RWPE2 (cell line): ENCODE measurements around the gene AMPH.

ENCODE experiments used
- ATAC-seq: fragments of 200-7000 bp; cut with Tn5 transposase; 3 replicates; pipeline ENCODE4 v1.9.1; 2021; ENCODE audit warnings: low read depth
- DNase-seq: peaks from one replicate; pipeline ENCODE4 v3.0.0-alpha.2; 2020; ENCODE audit warnings: low spot score
- H3K27ac ChIP-seq: fragments of 450-650 bp; 2 replicates; pipeline ENCODE4 v1.5.1; 2017; ENCODE audit warnings: mild to moderate bottlenecking; ENCODE audit not compliant: poor library complexity, severe bottlenecking
- H3K27me3 ChIP-seq: fragments of 250-450 bp; sonication (Bioruptor Pico); 2 replicates; pipeline ENCODE4 v1.5.1; 2021; ENCODE audit warnings: mild to moderate bottlenecking, moderate library complexity; ENCODE audit not compliant: insufficient read depth, poor library complexity, severe bottlenecking
- H3K36me3 ChIP-seq: fragments of 250-450 bp; sonication (Bioruptor Pico); 2 replicates; pipeline ENCODE4 v1.5.1; 2020; ENCODE audit warnings: low read depth, mild to moderate bottlenecking, moderate library complexity
- H3K4me1 ChIP-seq: fragments of 250-450 bp; sonication (Bioruptor Pico); 2 replicates; pipeline ENCODE4 v1.5.1; 2021; ENCODE audit warnings: mild to moderate bottlenecking, moderate library complexity; ENCODE audit not compliant: insufficient read depth, poor library complexity, severe bottlenecking
- H3K4me3 ChIP-seq: fragments of 250-450 bp; sonication (Bioruptor Pico); 2 replicates; pipeline ENCODE4 v1.5.1; 2021; ENCODE audit warnings: mild to moderate bottlenecking, moderate library complexity; ENCODE audit not compliant: severe bottlenecking
- H3K9me3 ChIP-seq: fragments of 250-450 bp; sonication (Bioruptor Pico); 2 replicates; pipeline ENCODE4 v1.5.1; 2021; ENCODE audit warnings: mild to moderate bottlenecking, moderate library complexity; ENCODE audit not compliant: severe bottlenecking
- TF ChIP-seq, protein P1 (sequence below): fragments of 450-650 bp; IDR thresholded peaks from one replicate; pipeline ENCODE4 v1.5.1; 2017; ENCODE audit warnings: mild to moderate bottlenecking, moderate library complexity; ENCODE audit not compliant: poor library complexity, severe bottlenecking

Gene AMPH

GRCh38 chr7:38427279-38427955 is 203.8 kb downstream of the AMPH start:
- H3K9me3 ChIP-seq: no peaks in the 10 kb centered on the region
- TF ChIP-seq, protein P1, sequence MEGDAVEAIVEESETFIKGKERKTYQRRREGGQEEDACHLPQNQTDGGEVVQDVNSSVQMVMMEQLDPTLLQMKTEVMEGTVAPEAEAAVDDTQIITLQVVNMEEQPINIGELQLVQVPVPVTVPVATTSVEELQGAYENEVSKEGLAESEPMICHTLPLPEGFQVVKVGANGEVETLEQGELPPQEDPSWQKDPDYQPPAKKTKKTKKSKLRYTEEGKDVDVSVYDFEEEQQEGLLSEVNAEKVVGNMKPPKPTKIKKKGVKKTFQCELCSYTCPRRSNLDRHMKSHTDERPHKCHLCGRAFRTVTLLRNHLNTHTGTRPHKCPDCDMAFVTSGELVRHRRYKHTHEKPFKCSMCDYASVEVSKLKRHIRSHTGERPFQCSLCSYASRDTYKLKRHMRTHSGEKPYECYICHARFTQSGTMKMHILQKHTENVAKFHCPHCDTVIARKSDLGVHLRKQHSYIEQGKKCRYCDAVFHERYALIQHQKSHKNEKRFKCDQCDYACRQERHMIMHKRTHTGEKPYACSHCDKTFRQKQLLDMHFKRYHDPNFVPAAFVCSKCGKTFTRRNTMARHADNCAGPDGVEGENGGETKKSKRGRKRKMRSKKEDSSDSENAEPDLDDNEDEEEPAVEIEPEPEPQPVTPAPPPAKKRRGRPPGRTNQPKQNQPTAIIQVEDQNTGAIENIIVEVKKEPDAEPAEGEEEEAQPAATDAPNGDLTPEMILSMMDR: no peak
- H3K27me3 ChIP-seq: peaks cover 2% of the 10 kb centered on the region
- H3K36me3 ChIP-seq: no peaks in the 10 kb centered on the region
- no peak for DNase-seq
- no peaks in the 10 kb centered on the region for H3K4me1 ChIP-seq
- ATAC-seq: no peak
- H3K4me3 ChIP-seq: no peak overlapping the region
- H3K27ac ChIP-seq: no peak overlapping the region

DNA sequence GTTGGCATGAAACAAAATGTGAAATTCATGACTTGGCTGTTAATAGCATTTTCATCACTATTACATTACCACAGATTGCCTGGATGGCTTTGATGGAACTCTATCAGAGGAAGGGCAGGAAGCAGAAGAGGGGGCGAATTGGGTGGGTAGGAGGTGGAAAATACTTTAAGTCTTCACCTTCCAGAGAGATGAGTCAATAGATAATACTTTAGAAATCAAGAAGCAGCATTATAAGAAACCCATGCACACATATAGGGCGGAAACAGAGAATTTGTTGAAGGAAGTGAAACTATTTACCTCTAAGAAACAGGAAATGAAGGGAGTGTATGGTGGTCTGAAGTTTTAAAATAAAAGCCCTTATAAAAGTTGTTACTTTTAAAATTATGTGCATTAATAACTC is 205.7 kb downstream of the AMPH start:
- ATAC-seq (no peak), DNase-seq (no peak)
- TF ChIP-seq, protein P1: no peak
- no peaks in the 10 kb centered on the region for H3K4me1 ChIP-seq
- no peak overlapping the region for H3K27ac ChIP-seq
- H3K36me3 ChIP-seq: no peaks in the 10 kb centered on the region
- no peaks in the 10 kb centered on the region for H3K9me3 ChIP-seq
- H3K27me3 ChIP-seq: peaks cover 2% of the 10 kb centered on the region
- H3K4me3 ChIP-seq: no peak overlapping the region

DNA sequence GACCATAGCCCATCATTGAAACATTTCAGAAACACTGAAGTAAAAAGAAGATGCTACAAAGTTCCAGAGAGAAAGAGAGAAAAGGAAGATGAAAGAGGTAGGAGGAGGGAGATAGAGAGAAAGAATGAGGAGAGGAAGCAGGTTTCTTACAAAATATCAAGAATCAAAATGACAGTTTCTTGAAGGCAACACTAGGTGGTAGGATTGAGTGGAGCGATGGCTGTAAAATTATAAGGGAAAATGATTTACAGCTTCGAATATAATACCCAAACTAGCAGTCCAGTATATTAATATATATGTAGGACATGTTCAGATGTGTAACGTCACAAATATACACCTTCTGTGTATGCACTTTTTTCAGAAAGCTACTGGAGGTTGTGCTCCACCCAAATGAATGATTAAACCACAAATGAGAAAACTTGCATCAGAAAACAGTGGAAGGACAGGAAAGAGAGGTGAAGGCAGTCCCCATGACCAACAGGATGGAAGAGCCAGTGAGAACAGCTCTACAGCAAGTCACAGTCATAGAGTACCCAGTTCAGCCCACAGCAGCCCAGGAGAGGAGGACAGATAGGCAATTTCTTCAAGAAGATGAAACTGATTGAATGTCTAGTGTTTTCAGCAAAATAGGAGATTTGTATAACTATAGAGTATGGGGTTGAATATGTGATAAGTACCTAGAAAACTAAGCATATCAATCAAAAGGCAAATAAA is 206.3 kb downstream of the AMPH start:
- H3K36me3 ChIP-seq: no peaks in the 10 kb centered on the region
- DNase-seq (no peak), ATAC-seq (no peak)
- no peaks in the 10 kb centered on the region for H3K9me3 ChIP-seq
- no peaks in the 10 kb centered on the region for H3K4me1 ChIP-seq
- H3K4me3 ChIP-seq: no peak overlapping the region
- TF ChIP-seq, protein P1: no peak
- no peak overlapping the region for H3K27ac ChIP-seq
- H3K27me3 ChIP-seq: peaks cover 2% of the 10 kb centered on the region

GRCh38 chr7:38413784-38414183 is 217.4 kb downstream of the AMPH start:
- ATAC-seq: no peak
- DNase-seq: no peak
- no peaks in the 10 kb centered on the region for H3K9me3 ChIP-seq
- H3K4me3 ChIP-seq: no peak overlapping the region
- TF ChIP-seq, protein P1: no peak
- no peaks in the 10 kb centered on the region for H3K4me1 ChIP-seq
- H3K27ac ChIP-seq: no peak overlapping the region
- no peaks in the 10 kb centered on the region for H3K27me3 ChIP-seq
- no peaks in the 10 kb centered on the region for H3K36me3 ChIP-seq

DNA sequence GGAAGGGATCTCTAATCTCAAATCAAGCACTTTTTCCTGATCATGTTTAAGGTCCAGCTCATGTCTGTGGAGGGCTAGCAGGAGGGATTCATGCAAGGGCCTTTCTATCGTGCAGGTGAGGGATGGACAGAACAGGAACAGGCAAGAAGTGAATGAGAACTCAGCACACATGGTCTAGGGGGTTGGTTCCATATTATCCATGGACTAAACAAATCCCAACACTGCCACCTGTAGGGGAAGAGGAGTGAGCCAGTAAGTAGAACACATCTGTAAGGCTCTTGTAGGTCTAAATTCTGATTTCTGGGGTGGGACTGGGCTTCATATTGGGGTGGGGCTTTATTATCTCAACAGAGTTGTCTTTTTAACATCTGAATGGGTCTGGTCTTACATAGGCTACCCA is 219.8 kb downstream of the AMPH start:
- no peak overlapping the region for H3K4me3 ChIP-seq
- ATAC-seq: peak; percentile 45; the same call in 1 of the 3 replicates
- H3K27ac ChIP-seq: no peak overlapping the region
- DNase-seq: no peak
- no peaks in the 10 kb centered on the region for H3K4me1 ChIP-seq
- no peaks in the 10 kb centered on the region for H3K9me3 ChIP-seq
- no peaks in the 10 kb centered on the region for H3K27me3 ChIP-seq
- H3K36me3 ChIP-seq: no peaks in the 10 kb centered on the region
- TF ChIP-seq, protein P1: peak; percentile 19
